AML-193 (cell line): ENCODE results near the gene HOXA6.
A peak's percentile ranks its signal among the peaks of the same experiment; 100 is the strongest.

Experiments used
- DNase-seq, 2 experiments: peaks; one replicate each; lab custom pipeline; 2025; lab: John Stamatoyannopoulos, UW

Gene HOXA6

DNA sequence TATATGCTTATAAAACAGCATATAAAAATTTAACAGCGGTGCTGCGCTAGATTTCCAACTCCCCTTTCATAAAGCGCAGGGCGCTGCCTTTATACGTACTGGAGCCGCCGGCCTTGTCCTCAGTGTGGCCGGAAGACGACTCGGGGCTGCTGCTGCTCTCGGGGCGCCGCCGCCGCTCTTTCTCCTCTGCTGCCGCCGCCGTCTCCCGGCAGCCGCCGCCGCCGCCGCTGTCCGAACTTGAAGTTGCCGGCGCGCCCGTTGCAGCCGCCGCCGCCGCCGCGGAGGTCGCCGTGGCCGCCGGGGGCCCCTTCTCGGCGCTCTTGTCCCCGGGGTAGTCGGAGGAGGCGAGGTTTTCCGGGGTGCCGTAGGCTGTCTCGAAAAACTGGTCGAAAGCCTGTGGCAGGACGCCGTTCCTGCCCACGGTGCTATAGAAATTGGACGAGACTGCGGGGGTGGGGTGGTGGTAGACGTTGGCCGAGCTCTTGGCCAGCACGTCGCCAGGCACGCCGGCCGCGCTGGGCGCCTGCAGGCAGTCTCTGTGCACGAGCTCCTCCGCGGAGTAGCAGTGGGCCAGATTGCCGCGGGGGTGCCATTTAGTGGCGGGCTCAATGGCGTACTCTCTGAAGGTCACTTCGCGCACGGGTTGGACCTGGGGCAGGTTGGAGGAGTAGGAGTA, 36.9 kb upstream of the HOXA6 start:
- DNase-seq: no peak

DNA sequence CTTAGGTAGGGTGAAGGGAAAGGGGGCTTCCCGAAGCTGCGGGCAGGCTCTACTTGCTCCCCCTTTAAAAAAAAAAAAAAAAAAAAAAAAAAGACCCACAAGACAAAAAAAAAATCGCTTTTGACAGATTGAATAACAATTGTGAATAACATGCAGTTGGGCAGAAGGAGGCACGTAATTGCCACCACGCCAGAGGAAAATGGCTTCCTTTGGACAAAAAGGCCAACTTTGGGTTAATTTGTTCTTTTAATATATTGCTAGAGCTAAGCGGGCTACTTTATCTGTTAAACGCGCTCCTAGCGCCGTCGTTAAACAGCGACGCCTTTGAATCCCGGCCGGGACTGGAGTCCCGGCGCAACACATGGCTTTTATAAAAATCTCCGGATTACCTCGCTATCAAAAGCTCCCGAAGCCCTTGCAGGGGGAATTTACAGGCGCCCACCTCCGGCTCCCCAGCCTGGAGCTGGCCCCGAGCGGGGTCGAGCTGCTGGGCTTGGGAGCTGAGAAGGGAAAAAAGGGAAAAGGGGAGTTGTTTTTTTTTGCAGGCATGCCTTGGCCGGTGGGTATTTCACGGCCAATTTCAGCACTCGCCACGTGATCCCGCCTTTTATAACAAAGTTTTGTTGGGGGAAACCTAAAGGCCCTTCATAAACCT, 36.2 kb upstream of the HOXA6 start:
- no peak for DNase-seq

DNA sequence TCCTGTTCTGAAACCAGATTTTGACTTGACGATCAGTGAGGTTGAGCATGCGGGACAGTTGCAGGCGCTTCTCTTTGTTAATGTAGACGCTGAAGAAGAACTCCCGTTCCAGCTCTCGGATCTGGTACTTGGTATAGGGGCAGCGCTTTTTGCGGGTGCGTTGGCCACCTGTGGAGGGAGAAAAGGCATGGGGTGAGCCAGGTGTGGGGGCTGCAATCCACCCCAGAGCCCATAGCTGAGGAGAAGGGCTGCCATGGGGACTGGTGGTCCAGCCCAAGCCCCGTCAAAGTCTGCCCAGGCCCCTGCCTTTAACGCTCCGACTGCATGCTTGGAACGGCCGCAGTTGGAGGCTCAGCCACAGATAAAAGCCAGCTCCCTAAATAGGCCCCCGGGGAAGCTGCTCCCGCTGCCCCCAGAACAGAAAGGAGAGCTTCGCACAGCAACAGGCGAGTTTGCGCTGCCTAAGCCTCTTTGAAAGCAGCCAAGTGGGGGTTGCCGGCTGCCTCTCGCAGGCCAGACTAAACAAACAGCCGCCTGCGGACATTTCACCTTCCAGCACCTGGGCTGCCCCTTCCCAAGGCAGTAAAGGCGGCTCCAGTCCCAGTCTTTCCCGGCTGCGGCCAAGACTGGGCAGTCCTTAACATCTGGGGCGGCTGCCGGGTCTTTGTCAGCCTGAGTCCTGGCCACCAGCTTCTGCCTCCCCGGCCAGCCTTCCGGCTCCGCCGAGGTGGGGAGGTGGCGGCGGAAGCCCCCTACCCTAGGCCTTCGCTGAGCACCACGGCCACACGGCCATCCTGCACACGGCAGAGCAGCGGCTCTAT, 35.5 kb upstream of the HOXA6 start:
- DNase-seq: no peak

DNA sequence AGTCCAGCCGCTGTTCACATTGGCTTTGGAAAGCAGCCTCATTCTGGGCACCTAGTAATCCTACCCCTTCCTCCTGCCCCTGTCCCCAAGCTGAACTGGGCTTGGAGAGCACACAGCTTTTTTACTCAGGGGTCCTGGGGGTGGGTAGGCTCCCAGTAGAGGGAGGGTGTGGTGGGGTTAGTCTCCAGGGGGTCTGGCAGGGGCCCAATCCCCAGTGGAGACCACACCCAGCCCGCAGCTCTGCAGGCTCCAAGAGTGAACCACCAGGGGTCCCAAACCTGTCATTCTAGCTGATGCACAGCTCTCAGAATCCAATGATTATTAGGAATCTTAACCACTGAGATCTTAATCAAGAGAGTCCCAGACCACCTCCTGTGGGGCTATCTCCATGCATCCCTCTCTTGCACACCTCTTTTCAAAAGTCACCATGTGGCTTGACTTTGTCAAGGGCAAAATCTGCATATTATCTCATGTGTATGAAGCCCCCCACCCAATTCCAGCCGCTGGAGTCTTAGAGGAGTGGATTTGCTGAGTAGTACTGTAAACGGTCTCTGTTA, 34.8 kb upstream of the HOXA6 start:
- no peak for DNase-seq

DNA sequence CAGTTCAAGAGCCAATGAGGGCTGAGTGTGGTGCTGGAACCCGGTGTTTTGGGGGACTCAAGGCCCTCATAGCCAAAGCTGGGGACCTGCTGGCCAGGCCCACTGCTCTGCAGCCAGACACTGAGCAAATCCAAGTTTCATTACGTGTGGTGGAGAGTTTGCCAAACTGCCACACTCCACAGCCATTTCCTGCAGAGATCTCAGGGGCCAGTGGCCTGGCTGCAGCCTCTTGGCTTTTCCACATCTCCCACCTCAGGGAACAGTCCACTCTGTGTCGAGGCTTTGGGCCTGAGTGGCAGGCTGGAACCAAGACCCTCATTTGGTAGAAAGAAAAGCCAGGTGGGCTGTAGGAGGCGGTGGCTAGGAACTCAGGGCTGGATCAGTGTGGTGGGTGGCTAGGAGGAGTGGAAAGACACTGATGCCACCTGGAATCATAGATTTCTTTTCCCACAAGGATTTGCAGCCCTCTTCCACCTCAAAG, 34.3 kb upstream of the HOXA6 start:
- no peak for DNase-seq

DNA sequence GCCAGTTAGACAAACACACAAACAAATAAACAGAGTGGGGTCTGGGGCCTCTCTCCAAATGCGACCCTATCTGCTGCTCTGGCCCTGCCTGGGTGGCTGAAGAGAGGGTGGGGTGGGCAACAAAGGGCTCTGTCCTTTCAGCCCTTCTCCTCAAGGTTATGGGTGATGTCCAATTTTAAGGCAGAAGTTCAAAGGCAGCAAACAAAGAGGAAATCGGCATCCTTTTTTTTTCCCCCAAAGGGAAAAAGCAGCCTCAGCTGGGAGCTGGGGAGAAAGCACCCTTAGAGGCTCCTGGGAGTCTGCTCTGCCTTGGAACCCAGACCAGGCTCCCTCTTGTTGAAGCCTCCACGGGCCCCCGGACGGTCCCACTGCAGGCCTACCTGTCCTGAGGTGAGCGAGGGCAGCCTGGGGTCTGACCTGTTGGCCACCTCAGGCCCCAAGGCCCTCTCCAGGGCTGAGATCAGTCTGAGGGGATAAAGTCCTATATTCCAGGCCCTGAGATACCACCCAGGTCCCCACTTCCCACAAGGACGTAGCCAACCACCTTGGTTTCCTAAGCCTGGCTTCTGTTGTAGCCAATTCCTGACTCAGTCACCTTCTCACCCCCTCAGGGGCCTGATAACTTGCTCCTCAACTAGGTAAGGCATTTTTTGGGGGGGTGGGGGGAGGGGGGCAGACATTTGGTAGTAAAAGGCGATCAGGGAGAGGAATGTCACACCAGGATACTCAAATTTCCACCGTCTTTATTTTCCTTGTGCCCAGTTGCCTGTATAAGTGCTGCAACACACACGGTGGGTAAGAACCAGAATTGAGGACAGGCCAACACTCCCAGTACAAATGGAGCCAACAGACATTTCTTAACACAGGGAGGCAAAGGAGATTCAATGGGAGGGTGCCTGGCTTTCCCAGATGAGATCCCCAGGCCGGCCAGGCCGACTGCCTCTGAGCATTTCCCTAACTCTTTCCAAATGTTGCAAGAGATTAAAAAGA, 33.2 kb upstream of the HOXA6 start:
- DNase-seq: no peak

DNA sequence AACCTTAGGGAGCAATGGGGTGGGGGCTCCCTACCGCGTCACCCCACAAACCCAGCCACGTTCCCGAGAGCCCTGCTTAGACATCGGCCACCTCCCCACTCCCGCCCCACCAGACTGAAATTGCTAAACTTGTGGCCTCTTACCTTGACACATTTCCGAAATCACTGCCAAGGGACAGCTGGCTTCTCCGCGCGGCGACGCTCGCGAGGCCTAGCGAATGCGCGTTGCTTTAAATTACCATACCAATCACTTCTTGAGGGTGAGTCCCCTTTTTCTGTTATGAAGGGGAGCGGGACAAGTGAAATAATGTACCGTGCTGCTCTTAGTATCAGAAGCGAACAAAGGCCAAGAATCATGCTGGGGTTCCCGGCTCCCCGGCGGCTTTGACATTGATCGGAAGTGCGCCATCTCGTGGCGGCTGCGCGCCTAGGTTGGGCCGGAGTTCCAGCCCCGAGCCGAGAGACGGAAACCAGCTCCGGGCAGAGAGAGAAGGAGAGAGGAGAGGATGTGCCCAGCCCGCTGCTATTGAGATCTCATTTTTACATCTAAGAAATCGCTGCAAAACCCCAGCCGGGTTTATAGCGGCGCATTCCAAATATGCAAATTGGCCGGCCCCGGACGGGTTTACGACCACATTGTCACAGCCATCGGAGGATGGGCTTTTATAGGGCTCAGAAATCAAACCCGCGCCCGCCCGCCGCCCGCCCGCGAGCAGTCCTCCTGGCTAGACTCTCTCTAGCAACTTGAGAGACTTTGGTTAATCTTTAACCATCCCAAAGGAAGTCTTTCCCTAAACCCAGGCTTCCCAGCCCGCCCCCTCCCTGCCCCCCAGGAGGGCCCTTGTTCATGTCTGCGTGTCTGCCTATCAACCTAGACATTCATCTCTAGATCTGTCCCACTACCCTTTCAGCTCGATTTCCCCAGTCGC, 32.2 kb upstream of the HOXA6 start:
- DNase-seq: peak in 1 of 2 experiments; percentile 12

DNA sequence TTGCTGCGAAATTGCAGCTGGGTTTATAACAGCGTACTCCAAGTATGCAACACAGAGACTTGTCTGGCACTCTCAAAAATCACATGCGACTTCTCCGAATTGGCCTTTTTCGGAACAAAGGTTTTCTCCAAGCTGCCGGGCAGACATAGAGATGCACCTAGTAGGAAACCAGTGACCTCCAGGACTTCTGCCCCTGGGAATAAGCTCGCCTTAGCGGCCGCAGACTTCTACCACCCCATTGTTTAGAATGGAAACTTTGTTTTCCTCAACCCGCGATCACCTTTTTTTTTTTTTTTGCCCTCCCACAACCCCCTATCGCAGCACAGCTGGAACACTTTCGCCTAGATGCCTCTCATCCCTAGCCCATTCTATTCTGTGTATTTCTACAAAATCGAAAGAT, 31.5 kb upstream of the HOXA6 start:
- no peak for DNase-seq

DNA sequence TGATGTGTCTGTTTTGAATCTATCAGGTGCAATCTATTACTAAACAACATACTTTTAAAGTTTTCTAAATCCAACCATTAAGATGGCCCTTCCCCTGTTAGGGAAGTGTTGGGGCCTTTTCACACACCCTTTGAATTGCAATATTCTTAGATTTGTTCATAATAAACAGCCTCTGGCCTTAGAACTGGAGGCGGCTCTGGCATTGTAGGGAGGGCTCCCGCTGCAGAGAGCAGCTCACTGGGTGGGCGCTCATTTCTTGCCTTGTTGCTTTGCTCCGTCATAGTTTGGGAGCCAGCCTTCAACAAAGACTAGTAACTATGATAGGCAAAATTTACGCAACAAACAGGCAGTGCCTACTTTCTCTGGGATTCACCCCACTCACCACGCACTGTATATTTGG, 30.8 kb upstream of the HOXA6 start:
- no peak for DNase-seq

DNA sequence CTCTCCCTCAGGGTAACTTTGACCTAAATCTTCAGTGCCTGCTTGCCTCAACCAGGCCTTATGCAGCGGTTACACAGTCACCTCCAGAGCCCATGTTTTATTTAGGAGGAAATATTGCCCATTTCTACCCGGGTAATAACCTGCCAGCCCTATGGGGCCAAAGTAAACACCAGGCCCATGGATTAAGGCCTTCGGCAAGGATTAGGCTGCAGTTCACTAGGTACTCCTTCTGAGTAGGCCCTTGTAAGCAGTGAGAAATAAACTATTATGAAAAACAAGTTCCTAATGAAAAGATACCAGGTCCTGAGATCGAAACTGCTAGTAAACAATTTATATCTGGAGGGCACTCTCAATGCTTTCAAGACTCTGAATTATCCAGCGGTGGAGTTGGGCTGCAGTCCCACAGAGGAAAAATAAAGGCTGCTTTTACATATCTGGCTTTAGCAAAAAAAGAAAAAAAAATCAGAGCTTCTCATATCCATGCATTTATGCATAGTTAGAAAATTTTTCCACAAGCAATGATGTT, 30.3 kb upstream of the HOXA6 start:
- DNase-seq: no peak

DNA sequence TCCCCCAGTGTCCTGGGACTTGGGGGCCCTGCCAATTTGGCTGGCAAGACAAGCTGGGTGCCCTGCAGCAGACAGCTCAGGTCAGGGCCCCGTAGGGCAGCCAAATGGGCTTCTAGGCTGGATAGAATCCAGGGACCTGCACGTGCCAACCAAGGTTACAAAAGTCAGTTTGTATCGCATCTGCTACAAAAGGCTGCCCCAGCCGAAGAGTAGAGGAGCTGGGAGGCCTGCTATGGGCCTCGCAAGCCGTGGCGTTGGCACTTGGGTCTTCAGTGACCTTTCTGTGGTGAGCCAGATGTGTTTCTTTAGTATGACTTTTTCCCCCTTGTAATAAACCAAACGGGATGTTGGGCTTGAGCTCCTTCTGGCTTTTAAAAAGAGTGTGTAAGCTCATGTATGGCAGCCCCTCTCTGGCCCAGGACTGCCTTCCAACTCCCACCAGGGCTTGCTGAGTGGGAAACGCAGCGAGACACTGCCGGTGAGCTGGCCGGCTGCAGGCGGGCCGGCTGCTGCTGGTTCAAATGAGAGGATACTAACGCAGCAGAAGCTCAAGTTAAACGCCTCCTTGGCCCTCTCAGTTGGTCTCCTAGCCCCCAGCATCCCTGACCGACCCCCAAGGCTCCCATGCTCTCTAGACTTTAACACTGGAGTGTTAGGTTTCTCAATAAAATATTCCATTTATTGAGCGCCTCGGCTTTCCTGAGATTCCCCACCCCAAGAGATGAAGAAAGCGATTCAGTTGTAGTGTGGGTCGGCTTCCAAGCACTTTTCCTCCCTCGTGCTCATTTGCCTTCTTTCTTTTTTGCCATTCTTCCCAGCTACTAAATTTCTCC, 29.6 kb upstream of the HOXA6 start:
- DNase-seq: no peak

DNA sequence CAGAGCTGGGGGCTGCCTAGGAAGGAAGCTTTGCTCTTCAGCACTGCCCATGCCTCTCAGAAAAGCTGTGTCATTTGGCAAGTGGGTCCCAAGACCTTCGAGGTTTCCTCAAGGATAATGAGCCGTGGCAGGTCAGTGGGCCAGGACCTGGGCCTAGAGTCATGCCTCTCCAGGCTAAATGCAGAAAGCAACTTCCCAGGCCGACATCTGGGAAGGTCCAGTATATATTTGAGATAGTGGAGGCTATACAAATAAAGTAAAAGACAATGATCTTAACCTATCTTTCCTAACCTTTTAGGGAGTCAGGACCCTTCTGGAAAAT, 28.9 kb upstream of the HOXA6 start:
- no peak for DNase-seq

DNA sequence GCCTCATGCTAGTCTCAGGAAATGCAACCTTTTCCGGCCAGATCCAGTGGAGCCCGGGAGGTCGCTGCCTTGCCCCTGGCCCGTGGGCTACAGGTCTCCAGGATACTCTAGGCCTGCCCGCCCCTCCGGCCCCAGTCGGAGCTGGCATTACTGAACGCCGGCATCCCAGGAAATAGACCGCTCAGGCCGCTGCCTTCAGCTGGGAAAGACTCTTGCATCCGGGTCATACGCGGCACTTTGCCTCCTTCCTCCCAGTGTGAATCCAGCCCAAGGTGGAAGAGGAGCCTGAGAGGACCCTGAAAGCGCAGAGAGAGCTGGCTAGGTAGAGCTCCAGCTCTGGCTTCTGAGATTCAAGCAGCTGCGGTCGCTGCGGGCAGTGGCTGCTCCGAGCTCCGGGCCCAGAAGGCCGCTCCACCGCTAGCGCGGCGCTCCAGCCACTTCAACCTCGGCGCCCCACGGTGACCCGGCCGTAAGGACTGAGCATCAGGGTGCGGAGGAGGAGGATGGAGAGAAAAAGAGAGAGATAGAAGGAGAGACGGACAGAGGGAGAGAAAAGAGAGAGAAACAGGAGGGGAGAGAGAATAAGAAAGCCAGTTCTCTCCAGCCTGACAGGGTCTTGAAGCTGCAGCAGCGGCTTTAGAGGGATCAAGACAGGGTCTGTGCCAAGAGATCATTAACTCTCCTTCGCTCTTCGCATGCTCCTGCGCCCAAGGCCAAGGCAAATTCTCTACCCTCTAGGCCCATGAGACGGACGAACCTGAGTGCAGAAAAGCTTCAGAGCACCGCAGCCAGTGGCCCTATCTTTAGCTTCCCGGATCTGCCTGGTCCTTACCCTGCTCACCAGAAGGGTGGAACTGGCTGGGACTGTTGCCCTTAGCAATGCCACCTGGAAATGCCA, 28.3 kb upstream of the HOXA6 start:
- no peak for DNase-seq

DNA sequence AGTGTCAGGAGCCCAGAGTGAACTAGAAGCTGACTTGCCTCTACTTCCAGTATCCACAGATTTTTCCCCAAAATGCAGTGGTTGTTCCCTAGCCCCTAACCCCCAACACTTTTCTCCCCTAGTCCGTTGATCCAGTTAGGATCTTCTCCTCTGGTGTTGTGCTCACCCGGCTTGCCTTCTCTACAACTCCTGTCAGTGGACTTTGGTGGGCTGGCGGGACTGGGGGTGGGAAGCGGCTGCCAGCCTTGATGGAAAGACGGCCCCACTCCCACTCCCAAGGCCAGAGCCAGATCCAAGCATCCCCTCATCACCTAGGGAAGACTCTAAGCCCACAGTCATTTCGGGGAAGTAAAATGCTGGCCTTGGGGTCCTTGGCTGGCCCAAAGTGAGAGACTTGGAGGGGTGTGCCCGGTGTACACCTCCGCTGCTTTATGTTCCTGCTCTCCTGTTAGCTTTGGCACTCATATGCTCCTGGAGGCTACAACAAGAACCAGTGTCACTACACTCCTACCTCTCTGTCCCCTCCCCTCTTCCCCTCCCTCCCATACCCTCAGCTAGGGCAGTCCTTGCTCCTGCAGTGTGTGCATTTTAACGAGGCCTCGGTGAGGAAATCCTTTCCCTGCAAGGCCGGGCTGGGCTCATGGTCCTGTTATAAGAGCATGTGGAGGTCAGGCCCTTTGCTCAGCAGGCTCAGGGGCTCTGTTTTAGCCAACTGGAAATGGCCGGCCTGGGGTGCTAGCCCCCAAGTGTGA, 27.5 kb upstream of the HOXA6 start:
- DNase-seq: no peak

DNA sequence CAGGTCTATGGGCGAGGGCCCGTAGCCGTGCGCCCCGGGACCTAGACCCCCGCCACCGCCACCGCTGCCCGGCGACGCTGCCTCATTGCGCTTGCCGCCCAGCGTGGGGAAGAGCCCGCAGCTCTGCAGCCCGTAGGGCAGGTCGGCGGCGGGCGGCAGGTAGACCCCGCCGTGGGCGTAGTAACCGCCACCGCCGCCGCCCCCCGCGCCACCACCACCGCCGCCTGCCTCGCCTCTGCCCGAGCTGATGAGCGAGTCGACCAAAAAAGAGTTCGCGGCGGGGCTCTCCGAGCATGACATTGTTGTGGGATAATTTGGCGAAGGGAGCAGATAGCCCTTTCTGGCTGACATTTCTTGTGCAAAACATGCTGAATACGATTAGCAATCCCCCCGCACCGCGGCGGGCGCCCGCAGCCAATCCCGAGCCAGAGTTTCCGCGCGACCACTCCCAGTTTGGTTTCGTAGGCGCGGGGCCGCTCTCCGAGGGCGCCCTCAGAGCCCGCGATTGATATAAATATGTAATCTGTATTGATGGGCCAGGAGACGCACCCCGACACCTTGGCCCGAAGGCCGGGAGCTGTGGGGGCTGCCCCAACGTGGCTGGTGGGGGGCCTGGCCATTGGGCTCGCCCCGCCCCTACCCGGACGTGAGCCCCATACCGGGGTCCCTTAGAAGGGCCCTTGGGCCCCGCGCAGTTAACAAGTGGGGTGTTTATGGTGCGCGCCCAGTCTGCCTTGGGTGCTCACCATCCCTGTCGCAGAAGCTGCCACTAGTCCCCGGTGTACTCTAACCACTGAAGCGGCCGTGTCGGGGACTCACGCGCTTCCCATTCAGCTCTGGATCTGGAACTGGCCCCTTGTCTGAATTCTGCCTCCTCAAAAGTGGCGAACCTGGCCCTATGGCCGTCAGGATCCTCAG, 26.6 kb upstream of the HOXA6 start, which contains the start of gene HOXA10:
Gene HOXA10, minus strand, starts transcription at position 365 of the 918 bp plus-strand sequence. Its CDS starts 14 bp downstream, at position 351.
- no peak for DNase-seq

DNA sequence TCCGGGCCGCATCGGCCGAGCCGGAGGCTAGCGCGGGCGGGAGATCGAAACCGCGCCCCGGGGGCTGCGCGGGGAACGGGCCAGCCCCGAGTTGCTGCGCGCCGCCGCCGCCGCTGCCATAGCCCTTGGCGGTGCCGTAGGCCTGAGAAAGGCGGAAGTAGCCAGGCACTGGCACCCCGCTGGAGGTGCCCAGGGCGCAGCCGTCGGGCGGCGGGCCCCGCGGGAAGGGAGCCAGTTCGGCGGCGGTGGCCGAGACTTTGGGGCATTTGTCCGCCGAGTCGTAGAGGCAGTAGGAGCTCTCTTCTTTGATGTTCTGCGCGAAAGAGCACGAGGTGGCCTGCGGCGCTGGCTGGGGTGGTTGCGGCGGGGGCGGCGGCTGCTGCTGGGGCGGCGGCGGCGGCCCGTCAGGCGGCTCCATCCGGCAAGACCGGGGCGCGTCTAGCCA, 26.0 kb upstream of the HOXA6 start:
- no peak for DNase-seq
